Mononuclear cell (primary cell): ENCODE data around the gene LUC7L. TPM values are rescaled to one million over a fixed set of nuclear protein-coding genes. Genes with fewer than 3 reads are reported as not detected.
"Not testable (repeated sequence)": the region's sequence is repeated elsewhere in the genome, so short reads cannot be mapped to it uniquely, and the experiment has no call there.

Source experiments
- H3K27me3 ChIP-seq: 2 replicates; pipeline ENCODE4 v1.6.0; 2011; ENCODE audit warnings: low read length, control low read depth; ENCODE audit not compliant: insufficient read depth
- H3K4me1 ChIP-seq: 2 replicates; pipeline ENCODE4 v1.5.1; 2011; ENCODE audit warnings: mild to moderate bottlenecking, low read length, control low read depth; ENCODE audit not compliant: insufficient read depth
- H3K4me3 ChIP-seq: 2 replicates; pipeline ENCODE4 v1.5.1; 2011; ENCODE audit warnings: mild to moderate bottlenecking, low read length, moderate library complexity
- H3K9me3 ChIP-seq: 2 replicates; pipeline ENCODE4 v1.5.1; 2011; ENCODE audit warnings: low read depth, mild to moderate bottlenecking, control low read depth, low read length
- total RNA-seq: library from RNA; depleted of rRNA; stranded (reverse); fragments of >200 nt; gene quantifications from one replicate; pipeline ENCODE4 v1.2.3, GENCODE V29; 2012

The LUC7L gene
- 101 TPM for total RNA-seq

- Histone ChIP-seq H3K4me3 (peak within 1 kb of the TSS; percentile 74), H3K9me3 (no peaks in the 10 kb centered on the region), H3K27me3 (no peaks in the 10 kb centered on the region), H3K4me1 (peaks cover 28% of the 10 kb centered on the region)
Observed at GRCh38 chr16:228852-229730, at the start of gene LUC7L. TSS of gene LUC7L (minus strand) at chr16:229449. CDS start at chr16:229339, 110 bp downstream.

GRCh38 chr16:278863-279366 is 49.7 kb upstream of the LUC7L start:
- Histone ChIP-seq H3K27me3 (peaks cover 3% of the 10 kb centered on the region), H3K4me3 (no peak overlapping the region), H3K9me3 (no peaks in the 10 kb centered on the region), H3K4me1 (peaks cover 5% of the 10 kb centered on the region)

GRCh38 chr16:276426-277077 is 47.3 kb upstream of the LUC7L start:
- Histone ChIP-seq H3K4me1 (peaks cover 5% of the 10 kb centered on the region), H3K4me3 (no peak overlapping the region), H3K9me3 (no peaks in the 10 kb centered on the region), H3K27me3 (peaks cover 3% of the 10 kb centered on the region)

- Histone ChIP-seq H3K4me3 (no peak within 1 kb of the TSS), H3K27me3 (no peaks in the 10 kb centered on the region), H3K4me1 (peaks cover 5% of the 10 kb centered on the region), H3K9me3 (no peaks in the 10 kb centered on the region)
Observed at GRCh38 chr16:275786-276232, 46.6 kb upstream of the LUC7L start, which contains the start of gene RGS11. TSS of gene RGS11 (minus strand) at chr16:275944. CDS start at chr16:275911, 33 bp downstream.

- Histone ChIP-seq H3K27me3 (no peaks in the 10 kb centered on the region), H3K4me1 (peaks cover 5% of the 10 kb centered on the region), H3K4me3 (no peak overlapping the region), H3K9me3 (no peaks in the 10 kb centered on the region)
Observed at GRCh38 chr16:275041-275641, 45.9 kb upstream of the LUC7L start.

- H3K4me3 ChIP-seq = no peak overlapping the region
- H3K27me3 ChIP-seq = no peaks in the 10 kb centered on the region
- peaks cover 5% of the 10 kb centered on the region for H3K4me1 ChIP-seq
- no peaks in the 10 kb centered on the region for H3K9me3 ChIP-seq
Observed at GRCh38 chr16:273547-274421, 44.5 kb upstream of the LUC7L start.

GRCh38 chr16:272633-273546 is 43.6 kb upstream of the LUC7L start:
- Histone ChIP-seq H3K27me3 (no peaks in the 10 kb centered on the region), H3K9me3 (no peaks in the 10 kb centered on the region), H3K4me1 (peaks cover 5% of the 10 kb centered on the region), H3K4me3 (no peak overlapping the region)

GRCh38 chr16:270381-271255 is 41.4 kb upstream of the LUC7L start:
- Histone ChIP-seq H3K4me3 (no peak overlapping the region), H3K27me3 (no peaks in the 10 kb centered on the region), H3K9me3 (no peaks in the 10 kb centered on the region), H3K4me1 (peaks cover 5% of the 10 kb centered on the region)

GRCh38 chr16:269061-269796 is 40.0 kb upstream of the LUC7L start:
- Histone ChIP-seq H3K9me3 (no peaks in the 10 kb centered on the region), H3K4me3 (no peak overlapping the region), H3K27me3 (no peaks in the 10 kb centered on the region), H3K4me1 (no peaks in the 10 kb centered on the region)

GRCh38 chr16:268141-269053 is 39.1 kb upstream of the LUC7L start:
- H3K27me3 ChIP-seq = no peaks in the 10 kb centered on the region
- no peaks in the 10 kb centered on the region for H3K9me3 ChIP-seq
- H3K4me3 ChIP-seq = no peak overlapping the region
- no peaks in the 10 kb centered on the region for H3K4me1 ChIP-seq

- not testable (repeated sequence) for H3K27me3 ChIP-seq, H3K4me3 ChIP-seq, H3K9me3 ChIP-seq, H3K4me1 ChIP-seq
Observed at GRCh38 chr16:267562-267961, 38.3 kb upstream of the LUC7L start.
